HG03565 (cell line): ENCODE data around the gene MINDY4.

Experiments
- ATAC-seq: cut with Tn5 transposase; IDR thresholded peaks from one replicate; pipeline ENCODE4 v1.9.1; 2021; ENCODE audit warnings: mild to moderate bottlenecking, moderate library complexity; ENCODE audit not compliant: unreplicated experiment

MINDY4 gene

DNA sequence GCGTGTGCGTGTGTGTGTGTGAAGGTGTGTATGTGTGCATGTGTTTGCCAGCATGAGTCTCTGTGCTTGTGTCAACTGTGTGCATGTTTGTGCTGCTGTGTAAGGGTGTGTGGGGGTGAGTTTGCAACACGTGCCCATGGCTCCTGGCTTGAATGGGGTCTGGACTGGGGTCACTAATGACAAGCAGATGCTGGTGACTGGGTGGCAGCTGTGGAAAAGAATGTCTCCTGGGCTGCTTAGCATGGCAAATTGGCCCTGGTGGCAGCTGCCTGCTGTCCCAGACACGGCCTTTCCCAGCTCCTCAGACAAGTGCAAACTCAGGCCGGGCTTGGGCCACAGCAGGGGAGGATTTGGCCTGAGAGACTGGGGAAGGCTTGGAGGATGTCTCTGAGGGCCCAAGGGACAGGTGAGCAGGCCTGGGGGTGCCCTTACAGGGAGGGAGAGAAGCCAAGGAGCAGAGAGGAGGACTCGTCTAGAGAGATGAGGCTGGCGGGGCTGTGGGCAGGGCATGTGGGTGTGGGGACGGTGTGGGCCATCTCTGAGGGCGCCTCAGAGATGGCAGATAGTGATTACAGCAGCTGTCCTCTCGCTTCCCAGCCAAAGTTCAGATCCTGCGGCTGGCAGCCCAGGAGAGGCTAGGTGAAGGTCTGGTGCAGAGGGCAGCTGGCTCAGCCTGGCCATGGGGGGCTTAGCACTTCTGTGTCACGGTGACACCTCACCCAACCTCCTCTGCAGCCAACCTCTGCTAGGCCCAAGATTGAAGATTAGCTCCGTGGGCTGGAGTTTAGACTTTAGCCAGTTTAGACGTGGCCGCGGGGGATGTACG, 142.0 kb downstream of the MINDY4 start:
- no peak for ATAC-seq

DNA sequence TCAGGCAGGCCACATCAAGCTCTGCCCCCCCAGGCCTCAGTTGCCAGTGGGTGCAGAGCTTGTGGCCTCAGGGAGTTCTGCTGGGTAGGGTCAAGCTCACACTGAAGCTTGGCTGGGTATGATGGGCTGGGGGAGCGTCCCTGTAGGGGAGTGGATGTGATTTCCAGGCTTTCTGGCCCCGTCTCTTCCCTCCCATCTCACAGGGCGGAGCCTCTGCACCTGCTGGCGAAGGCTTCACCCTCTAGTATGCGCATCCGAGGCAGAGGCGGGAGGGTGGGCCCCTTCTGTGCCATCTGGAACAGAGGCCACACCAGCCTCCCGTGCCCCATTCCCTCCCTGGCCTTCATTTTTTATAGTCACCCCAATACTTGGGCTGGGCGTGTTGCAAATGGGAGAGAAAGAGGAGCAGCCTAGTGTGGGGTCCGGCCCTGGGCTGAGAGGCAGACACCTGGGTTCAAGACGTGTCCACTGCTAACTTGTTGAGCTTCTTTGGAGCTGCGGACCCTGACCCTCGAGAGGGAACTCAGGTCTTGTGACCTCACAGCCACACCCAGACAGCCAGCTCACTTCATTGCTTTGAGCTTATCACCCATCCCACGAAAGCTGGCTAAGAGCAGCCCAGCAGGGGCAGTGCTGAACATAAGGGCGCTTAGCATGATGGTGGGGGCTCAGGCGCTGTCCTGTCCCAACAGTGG, 142.8 kb downstream of the MINDY4 start:
- no peak for ATAC-seq

DNA sequence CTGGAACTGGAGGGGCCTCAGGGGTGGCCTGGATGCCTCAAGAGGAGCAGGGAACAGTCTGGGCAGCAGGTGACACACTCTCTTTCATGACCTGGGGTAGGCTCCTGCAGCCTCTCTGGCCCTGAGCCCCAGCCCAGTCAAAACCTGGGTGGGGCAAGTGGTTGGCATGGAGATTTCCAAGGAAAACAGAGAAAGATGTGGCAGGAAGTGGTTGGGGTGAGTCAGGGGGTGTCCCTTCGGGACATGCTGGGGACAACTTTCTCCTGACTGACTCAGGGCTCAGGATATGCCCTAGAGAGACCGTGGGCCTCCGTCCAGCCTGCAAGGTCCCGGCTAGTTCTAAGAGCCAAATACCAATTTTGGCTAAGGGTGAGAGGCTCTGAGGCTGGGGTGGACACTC, 143.4 kb downstream of the MINDY4 start:
- no peak for ATAC-seq

DNA sequence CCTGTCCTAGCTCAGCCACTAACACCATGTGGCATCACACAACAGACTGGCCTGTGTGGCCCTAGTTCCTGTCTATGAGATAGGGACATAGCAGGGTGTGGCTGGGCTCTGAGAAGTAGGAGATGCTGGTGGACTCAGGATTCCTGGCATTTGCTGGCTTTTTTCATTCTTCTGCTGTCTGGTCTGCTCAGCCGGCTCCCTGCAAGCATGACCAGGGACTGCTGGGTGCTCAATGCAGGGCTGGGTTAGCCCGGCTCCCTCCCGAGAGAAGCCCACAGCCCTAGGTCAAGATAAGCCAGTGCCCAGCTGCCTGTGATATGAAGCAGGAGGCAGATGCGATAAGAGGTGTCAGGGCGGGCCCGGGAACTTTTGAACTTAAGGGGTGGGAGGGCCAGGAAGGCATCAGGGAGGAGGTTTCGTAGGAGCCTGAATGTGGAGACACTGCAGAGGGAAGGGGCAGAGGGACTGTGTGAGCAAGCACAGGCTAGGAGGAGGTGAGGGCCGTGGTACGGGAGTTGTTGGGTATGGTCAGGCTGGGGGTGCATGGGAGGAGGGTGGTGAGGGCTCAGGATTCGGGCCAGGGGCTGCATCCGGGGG, 143.9 kb downstream of the MINDY4 start:
- ATAC-seq = no peak

DNA sequence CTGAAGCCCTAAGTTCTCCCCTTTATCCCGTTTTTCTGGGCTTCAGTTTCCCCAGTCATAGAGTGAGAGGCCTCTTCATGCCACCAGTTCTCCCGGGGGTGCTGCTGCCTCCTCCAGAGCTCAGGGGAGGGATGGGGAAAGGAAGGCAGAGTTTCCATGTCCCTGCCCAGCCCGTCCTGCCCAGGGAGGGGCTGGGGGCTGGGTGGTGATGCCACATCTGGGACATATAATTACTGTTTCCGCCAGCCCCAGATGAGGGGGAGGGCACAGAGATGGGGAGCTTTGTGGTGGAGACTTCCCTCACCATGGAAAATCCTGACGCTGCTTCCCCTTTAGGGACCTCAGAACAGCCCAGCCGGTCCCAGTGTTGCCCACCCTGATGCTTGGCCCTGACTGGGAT, 144.5 kb downstream of the MINDY4 start:
- no peak for ATAC-seq

DNA sequence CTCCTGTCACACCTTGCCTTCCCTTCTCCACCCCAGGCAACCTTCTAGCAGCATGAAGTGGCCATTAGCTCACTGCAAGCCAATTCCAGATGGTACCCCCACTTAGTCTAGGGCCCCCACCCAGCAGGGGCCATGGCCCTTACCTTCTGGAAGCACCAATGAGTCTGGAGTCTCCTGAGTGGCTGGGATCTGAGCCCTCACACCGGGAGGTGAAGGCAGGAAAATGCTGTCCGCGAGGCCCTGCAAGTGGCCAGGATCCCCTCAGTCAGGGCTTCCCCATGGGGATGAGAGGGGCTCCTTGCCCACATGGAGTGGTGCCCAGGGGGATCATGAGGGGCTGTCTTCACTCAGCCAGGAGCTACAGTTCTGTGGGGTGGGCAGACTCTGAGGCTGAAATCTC, 145.0 kb downstream of the MINDY4 start:
- ATAC-seq = no peak

DNA sequence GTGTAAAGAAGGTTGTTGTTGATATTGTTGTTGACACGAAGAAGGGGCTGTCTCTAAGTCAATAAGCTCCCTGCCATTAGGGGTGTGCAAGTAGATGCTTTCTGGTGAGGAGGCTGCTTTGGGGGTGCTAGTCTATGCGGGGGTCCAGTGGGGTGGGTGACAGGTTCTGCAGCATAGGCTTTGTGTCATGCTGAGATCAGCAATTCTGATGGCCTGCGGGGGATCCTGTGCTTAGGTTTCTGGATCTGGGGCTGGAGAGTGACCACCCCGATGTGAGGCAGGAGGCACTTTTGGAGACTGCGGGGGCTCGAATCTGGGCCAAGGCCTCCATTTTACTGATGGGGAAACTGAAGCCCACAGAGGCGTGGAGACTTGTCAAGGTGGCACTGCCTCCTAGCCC, 145.6 kb downstream of the MINDY4 start:
- ATAC-seq = no peak

DNA sequence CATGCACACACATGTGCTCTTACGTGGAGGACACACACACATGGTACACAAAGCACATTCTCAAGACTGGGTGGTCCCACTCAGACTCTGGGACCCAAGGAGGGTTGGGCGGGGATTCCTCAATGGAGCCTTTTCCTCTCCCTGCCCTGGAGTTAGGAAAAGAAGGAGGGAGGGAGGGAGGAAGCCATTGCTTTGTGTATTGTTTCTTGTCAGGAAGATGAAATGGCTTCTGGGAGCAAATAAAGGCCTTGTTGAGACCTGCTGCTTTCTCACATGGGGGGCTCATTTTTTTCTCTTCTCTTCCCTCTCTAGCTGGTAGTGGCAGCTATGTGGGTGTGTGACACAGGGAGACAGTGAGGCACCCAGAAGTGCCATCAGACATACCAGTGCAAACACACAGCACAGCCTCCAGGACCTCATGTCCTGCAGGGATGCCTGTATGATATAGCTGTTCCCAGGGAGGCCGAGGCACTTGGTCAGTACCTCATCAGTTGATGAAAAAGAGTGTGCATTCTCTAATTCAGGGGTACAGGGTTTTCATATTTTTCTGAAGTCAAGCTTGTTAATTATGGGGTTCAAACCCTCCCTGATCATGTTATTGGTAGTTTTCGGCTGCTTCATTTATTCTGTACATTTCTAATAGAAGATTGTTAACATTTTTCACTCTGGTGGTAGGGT, 146.1 kb downstream of the MINDY4 start:
- ATAC-seq = no peak

DNA sequence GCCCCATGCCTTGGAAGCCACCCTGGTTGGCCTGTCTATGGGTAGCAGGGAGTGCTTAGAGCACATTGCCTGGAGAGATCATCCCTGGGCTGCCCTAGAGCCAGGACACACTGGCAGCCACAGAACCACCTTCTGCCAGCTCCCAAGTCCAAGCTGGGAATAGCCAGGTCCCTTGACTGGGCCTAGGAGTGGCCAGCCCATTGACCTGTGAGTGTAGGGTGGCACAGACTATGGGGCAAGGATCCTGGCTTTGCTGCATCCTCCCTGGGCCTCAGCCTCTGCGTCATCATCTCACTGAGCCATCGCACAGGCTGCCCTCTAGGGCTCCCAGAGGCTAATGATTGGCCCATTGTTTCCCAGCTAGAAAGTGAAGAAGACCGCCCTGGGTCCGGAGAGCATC, 147.5 kb downstream of the MINDY4 start:
- no peak for ATAC-seq

DNA sequence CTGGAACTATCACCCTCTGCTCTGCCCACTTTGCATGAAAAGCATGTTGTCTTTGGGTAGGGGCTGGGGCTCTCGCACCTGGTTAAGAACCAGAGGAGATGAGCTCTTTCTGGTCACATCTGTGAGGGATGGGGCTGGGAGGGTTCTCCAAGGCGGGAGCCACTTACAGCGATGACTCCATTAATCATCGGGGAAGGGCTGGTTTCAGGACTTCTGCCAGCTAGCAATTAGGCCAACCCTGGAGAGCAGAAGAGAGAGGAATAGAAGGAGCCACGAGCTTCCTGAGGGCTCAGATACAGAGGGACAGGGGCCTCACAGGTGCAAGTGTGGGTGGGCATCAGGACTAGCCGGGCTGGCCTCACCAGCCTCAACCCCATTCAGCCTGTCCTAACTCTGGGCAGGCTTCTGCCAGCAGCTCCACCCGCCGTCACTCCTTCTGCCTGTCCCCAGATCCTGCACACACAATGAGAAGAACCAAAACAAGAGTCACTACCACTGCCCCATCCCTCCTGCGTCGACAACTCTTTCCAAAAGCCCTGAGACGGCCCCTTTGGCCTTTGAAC, 148.9 kb downstream of the MINDY4 start:
- ATAC-seq = no peak

DNA sequence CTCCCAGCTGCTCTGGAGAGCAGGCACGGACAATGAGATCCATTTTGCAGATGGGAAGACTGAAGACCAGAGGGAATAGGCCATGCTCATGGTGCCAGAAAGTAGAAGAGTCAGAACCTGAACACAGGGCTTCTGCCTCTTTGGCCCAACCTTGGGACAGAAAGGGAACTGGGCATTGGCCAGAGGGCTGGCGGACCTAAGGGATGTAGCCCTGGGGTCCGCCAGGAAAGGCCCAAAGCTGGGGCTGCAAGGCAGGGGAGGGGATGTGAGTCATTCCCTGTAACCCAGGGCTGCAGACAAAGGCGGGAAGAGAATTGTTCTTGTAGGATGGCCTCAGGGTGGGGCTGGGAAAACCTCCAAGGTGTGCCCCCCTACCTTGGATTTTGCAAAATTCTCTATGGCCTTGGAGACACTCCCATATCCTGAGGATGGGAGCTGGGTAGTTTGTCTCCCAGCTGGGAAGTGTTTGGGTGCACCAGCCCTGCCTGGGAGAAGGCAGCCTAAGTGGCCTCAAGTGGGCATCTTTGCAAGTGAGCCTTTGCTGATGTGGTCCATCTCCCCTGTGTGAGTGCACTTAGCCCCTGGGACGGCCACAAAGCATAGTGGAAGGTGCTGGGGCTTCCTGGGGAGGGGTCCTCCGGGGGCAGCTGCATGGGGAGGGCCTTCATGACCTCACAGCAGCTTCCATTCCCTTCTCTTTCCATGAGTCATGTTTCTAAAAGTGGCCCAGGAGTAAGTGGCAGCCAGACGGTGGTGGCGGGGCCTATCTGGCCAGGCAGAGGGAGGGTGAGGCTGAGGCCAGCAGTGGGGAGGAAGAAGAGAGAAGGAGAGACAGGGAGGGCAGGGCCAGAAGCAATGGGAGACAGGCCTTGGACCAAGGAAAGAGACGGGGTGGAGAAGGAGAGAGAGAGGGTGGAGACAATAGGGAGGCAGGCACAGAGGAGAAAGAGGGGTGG, 149.6 kb downstream of the MINDY4 start:
- ATAC-seq = no peak

DNA sequence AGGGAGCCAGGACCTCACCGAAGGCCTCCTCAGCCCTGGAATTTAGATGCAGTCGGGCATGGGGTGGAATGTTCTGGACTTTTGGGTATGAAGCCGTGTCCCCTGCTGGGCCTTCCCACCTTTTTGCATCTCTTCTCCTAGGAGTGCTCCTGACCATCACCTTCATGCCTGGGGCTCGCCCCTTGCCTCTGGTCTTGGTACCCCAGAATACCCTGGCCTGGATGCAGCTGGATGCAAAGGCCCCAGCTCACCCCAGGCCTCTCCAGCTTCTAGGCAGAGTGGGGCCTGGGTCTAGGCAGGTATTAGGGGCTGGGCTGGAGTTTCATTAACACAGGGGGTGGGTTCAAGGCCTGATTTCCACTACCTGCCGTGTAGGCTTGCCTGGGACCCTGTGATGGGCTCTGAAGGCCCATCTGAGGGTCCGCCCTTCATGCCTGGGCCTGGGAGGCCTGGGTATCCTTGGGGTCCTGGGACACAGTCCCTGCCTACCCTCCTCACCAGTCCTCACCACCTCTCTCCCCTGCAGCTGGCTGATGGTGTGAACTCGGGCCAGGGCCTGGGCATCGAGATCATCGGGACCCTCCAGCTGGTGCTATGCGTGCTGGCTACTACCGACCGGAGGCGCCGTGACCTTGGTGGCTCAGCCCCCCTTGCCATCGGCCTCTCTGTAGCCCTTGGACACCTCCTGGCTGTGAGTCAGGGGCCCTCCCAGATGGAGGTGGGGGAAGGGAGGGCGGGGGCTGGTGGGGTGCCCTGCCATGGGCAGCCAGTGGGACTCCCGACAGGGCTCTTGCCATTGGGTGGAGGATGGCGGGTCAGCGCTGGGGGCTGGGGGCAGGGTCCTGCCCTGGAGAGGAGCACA, 150.6 kb downstream of the MINDY4 start:
- ATAC-seq = no peak

DNA sequence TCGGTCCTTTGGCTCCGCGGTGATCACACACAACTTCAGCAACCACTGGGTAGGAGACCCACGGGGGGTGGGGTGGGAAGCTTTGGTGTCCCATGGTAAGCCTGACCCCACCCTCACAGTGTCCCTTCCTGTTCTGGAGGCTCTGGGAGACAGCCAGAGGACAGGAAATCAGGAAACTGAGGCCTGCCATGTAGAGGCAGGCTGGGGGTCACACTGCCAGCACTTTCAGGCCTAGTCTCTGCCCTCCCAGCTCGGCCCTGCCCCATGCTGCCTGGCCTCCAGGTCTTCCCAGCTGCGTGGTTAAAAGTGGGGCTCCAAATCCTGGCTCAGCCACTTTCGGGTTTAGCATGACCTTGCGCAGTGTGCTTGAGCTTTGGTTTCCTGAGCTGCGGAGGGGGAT, 151.4 kb downstream of the MINDY4 start:
- no peak for ATAC-seq

DNA sequence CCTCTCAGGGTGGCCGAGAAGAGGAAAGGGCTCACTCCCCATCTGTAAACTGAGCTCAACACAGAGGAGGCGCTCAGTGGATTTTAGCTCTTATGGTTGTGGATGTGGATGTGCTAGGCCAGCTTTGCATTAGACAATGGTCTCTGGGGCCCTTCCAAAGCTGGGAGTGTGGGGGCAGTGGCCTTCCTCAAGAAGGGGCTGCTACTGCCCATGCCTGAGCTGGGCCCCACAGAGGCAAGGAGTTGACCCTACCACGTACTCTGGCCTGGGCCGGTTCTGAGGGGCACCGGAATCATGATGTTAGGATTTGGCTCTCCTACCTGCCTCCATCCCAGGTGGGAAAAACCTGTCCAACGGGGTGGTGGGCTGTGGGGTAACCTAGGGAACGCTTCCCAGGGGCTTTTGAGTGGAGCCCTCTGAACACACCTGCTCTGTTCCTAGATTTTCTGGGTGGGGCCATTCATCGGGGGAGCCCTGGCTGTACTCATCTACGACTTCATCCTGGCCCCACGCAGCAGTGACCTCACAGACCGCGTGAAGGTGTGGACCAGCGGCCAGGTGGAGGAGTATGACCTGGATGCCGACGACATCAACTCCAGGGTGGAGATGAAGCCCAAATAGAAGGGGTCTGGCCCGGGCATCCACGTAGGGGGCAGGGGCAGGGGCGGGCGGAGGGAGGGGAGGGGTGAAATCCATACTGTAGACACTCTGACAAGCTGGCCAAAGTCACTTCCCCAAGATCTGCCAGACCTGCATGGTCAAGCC, 152.0 kb downstream of the MINDY4 start:
- no peak for ATAC-seq

DNA sequence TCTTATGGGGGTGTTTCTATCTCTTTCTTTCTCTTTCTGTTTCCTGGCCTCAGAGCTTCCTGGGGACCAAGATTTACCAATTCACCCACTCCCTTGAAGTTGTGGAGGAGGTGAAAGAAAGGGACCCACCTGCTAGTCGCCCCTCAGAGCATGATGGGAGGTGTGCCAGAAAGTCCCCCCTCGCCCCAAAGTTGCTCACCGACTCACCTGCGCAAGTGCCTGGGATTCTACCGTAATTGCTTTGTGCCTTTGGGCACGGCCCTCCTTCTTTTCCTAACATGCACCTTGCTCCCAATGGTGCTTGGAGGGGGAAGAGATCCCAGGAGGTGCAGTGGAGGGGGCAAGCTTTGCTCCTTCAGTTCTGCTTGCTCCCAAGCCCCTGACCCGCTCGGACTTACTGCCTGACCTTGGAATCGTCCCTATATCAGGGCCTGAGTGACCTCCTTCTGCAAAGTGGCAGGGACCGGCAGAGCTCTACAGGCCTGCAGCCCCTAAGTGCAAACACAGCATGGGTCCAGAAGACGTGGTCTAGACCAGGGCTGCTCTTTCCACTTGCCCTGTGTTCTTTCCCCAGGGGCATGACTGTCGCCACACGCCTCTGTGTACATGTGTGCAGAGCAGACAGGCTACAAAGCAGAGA, 152.7 kb downstream of the MINDY4 start:
- no peak for ATAC-seq

DNA sequence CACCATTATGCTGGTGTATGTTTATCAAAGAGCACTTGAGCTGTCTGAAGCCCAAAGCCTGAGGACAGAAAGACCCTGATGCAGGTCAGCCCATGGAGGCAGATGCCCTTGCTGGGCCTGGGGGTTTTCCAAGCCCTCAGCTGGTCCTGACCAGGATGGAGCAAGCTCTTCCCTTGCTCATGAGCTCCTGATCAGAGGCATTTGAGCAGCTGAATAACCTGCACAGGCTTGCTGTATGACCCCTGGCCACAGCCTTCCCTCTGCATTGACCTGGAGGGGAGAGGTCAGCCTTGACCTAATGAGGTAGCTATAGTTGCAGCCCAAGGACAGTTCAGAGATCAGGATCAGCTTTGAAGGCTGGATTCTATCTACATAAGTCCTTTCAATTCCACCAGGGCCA, 153.4 kb downstream of the MINDY4 start:
- ATAC-seq = no peak

DNA sequence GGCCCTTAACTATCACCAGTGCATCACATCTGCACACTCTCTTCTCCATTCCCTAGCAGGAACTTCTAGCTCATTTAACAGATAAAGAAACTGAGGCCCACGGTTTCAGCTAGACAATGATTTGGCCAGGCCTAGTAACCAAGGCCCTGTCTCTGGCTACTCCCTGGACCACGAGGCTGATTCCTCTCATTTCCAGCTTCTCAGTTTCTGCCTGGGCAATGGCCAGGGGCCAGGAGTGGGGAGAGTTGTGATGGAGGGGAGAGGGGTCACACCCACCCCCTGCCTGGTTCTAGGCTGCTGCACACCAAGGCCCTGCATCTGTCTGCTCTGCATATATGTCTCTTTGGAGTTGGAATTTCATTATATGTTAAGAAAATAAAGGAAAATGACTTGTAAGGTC, 153.9 kb downstream of the MINDY4 start:
- ATAC-seq = no peak

DNA sequence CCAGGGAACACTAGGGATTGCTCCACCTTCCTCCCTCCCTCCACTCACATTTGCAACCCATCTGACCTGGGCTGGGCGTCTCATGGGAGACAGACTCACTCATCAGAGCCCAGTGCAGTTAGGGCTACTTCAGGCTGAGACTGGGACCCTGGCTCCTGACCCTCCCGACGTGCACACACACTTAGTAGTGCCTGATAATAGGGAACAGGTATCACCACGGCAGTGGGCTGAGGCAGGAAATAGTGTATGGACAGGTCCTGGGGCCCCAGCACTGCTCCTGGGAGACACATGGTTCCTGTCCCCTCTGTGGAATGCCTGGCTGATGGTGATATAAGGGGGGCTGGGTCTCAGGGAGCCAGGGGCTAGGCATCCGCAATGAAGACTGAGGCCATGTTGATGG, 154.7 kb downstream of the MINDY4 start:
- ATAC-seq = no peak
